Liver (tissue), 9 donors: ENCODE results near the gene TTLL3. TPM values are rescaled to one million over a fixed set of nuclear protein-coding genes. Genes with fewer than 3 reads are reported as not detected.

ENCODE experiments used
- DNase-seq: peaks from one replicate; pipeline ENCODE4 v3.0.0-alpha.2; 2017; ENCODE audit warnings: low spot score
- H3K27ac ChIP-seq, 2 donors: one replicate each; pipeline ENCODE4 v1.7.0; 2013; ENCODE audit warnings: inconsistent platforms in 2 of 2, low read length in 2 of 2, control low read depth in 1 of 2, low read depth in 1 of 2, mild to moderate bottlenecking in 1 of 2
- H3K27me3 ChIP-seq, 4 donors: one replicate each; pipeline versions ENCODE4 v1.6.1 to v1.7.0; 2013; ENCODE audit warnings: low read length in 3 of 4, inconsistent platforms in 1 of 4, mild to moderate bottlenecking in 1 of 4, moderate library complexity in 1 of 4; ENCODE audit not compliant: control insufficient read depth in 4 of 4, insufficient read depth in 4 of 4
- H3K36me3 ChIP-seq, 4 donors: one replicate each; pipeline versions ENCODE4 v1.6.1 to v1.7.0; 2013; ENCODE audit warnings: low read length in 3 of 4, mild to moderate bottlenecking in 3 of 4, low read depth in 1 of 4, moderate library complexity in 1 of 4; ENCODE audit not compliant: control insufficient read depth in 4 of 4, insufficient read depth in 3 of 4
- H3K4me1 ChIP-seq, 4 donors: one replicate each; pipeline versions ENCODE4 v1.6.1 to v1.7.0; 2013; ENCODE audit warnings: low read length in 3 of 4, mild to moderate bottlenecking in 3 of 4, moderate library complexity in 1 of 4; ENCODE audit not compliant: control insufficient read depth in 4 of 4, insufficient read depth in 4 of 4
- H3K4me3 ChIP-seq, 3 donors: one replicate each; pipeline versions ENCODE4 v1.6.1 to v1.7.0; 2013; ENCODE audit warnings: low read length in 3 of 3, control low read depth in 1 of 3, low read depth in 1 of 3, mild to moderate bottlenecking in 1 of 3
- H3K9ac ChIP-seq, 2 donors: one replicate each; pipeline ENCODE4 v1.7.0; 2013; ENCODE audit warnings: low read length in 2 of 2, mild to moderate bottlenecking in 2 of 2, moderate library complexity in 2 of 2, control low read depth in 1 of 2, low read depth in 1 of 2
- H3K9me3 ChIP-seq, 4 donors: one replicate each; pipeline versions ENCODE4 v1.6.1 to v1.7.0; 2013; ENCODE audit warnings: low read length in 3 of 4; ENCODE audit not compliant: control insufficient read depth in 4 of 4
- EGR1 ChIP-seq, 2 donors: IDR thresholded peaks; 2 replicates each; pipeline ENCODE4 v1.6.1; 2016 to 2018; ENCODE audit warnings: antibody characterized with exemption in 2 of 2, low read depth in 2 of 2
- FOXA1 ChIP-seq: IDR thresholded peaks from 2 replicates; pipeline ENCODE4 v1.6.1; 2016; ENCODE audit warnings: antibody characterized with exemption
- FOXA2 ChIP-seq: IDR thresholded peaks from 2 replicates; pipeline ENCODE4 v1.6.1; 2016; ENCODE audit warnings: antibody characterized with exemption
- GABPA ChIP-seq, 2 donors: IDR thresholded peaks in 1 of 2; conservative IDR thresholded peaks in 1 of 2; 2 replicates each; pipeline ENCODE4 v1.6.1; 2016; ENCODE audit warnings: antibody characterized with exemption in 2 of 2, mild to moderate bottlenecking in 1 of 2, moderate library complexity in 1 of 2
- HNF4A ChIP-seq, 2 donors: conservative IDR thresholded peaks; 2 replicates each; pipeline ENCODE4 v1.6.1; 2016; ENCODE audit warnings: antibody characterized with exemption in 2 of 2, mild to moderate bottlenecking in 2 of 2
- HNF4G ChIP-seq: IDR thresholded peaks from 2 replicates; pipeline ENCODE4 v1.6.1; 2016; ENCODE audit warnings: antibody characterized with exemption
- JUND ChIP-seq, 2 donors: IDR thresholded peaks; 2 replicates each; pipeline ENCODE4 v1.6.1; 2016; ENCODE audit warnings: antibody characterized with exemption in 2 of 2
- NR2F2 ChIP-seq: IDR thresholded peaks from 2 replicates; pipeline ENCODE4 v1.6.1; 2016; ENCODE audit warnings: antibody characterized with exemption
- RAD21 ChIP-seq, 2 donors: IDR thresholded peaks; 2 replicates each; pipeline ENCODE4 v1.6.1; 2016; ENCODE audit warnings: antibody characterized with exemption in 2 of 2, mild to moderate bottlenecking in 2 of 2
- RXRA ChIP-seq, 2 donors: IDR thresholded peaks; 2 replicates each; pipeline ENCODE4 v1.6.1; 2017 to 2018; ENCODE audit warnings: antibody characterized with exemption in 2 of 2, mild to moderate bottlenecking in 1 of 2
- SP1 ChIP-seq: IDR thresholded peaks from 2 replicates; pipeline ENCODE4 v1.6.1; 2018; ENCODE audit warnings: antibody characterized with exemption, mild to moderate bottlenecking
- TAF1 ChIP-seq: conservative IDR thresholded peaks from 2 replicates; pipeline ENCODE4 v1.6.1; 2016; ENCODE audit warnings: antibody characterized with exemption, mild to moderate bottlenecking
- YY1 ChIP-seq: IDR thresholded peaks from 2 replicates; pipeline ENCODE4 v1.6.1; 2016; ENCODE audit warnings: antibody characterized with exemption, mild to moderate bottlenecking
- WGBS: extraction: QIAGEN DNeasy Blood & Tissue Kit; methylation state at CpG from one replicate; pipeline ENCODE4 v1.1.7; 2013; 5-methylcytosine and 5-hydroxymethylcytosine counted together
- polyA plus RNA-seq, 2 donors: library from polyadenylated mRNA; stranded (reverse) in 1 of 2; unstranded in 1 of 2; fragments of 200-250 nt in 1 of 2; fragments of >200 nt in 1 of 2; fragmentation: Nextera tagmentation in 1 of 2; extraction: Ambion mirVana in 1 of 2; gene quantifications; one replicate each; pipeline versions ENCODE4 v1.2.1 to v1.2.3, GENCODE V29; 2013 to 2015
- total RNA-seq, 2 donors: library from RNA; depleted of rRNA; stranded (reverse); fragments of >200 nt; gene quantifications; one replicate each; pipeline ENCODE4 v1.2.3, GENCODE V29; 2014
- TF ChIP-seq, protein P1 (sequence below): fragments of 150-350 bp; IDR thresholded peaks from 2 replicates; pipeline ENCODE4 v1.5.1; 2017; ENCODE audit warnings: improper control_type of control experiment, low read depth, low read length; ENCODE audit not compliant: missing input control
- TF ChIP-seq, protein P2 (sequence below): IDR thresholded peaks from 2 replicates; pipeline ENCODE4 v1.6.1; 2016; ENCODE audit warnings: antibody characterized with exemption
- TF ChIP-seq, protein P3 (sequence below): IDR thresholded peaks from 2 replicates; pipeline ENCODE4 v1.6.1; 2016; ENCODE audit warnings: antibody characterized with exemption, mild to moderate bottlenecking
- TF ChIP-seq, protein P4 (sequence below): IDR thresholded peaks from 2 replicates; pipeline ENCODE4 v1.6.1; 2016; ENCODE audit warnings: antibody characterized with exemption
- TF ChIP-seq, protein P5 (sequence below): IDR thresholded peaks from 2 replicates; pipeline ENCODE4 v1.6.1; 2016; ENCODE audit warnings: antibody characterized with exemption
- donor health status: healthy.
- donor health status: healthy.
- donor health status: healthy.
- donor health status: healthy.
- donor health status: healthy.

The TTLL3 gene
- total and polyA plus RNA-seq, 4 donors: 2.8 to 19.6 (median 6.5) TPM

DNA sequence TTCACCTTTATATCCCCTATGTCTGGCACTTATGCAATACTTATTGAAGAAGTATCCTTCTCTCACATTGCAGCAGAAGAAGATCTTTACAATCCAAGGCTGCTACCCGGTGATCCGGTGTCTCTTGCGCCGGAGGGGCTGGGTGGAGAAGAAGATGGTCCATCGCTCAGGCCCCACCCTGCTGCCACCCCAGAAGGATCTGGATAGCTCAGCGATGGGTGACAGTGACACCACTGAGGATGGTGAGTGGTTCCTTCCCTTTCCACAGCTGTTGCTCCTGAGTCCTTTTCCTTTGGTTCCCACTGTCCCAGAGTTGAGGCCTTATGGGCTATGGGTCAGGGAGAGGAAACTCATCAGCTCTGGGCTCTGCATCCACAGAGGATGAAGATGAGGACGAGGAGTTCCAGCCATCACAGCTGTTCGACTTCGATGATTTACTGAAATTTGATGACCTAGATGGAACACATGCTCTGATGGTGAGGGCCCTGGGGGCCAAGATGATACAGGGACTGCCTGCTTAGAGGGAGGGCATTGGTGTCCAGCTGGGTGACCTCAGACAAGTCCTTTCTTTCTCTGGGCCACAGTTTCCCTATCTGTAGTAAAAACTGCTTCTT, 2.9 kb downstream of the TTLL3 start:
- WGBS: 96% methylated on average over 9 of the region's 9 CpGs
- no peak for TF ChIP-seq YY1
- no peak for TF ChIP-seq RAD21 (IDR thresholded peaks at IDR 0.05)
- no peak for TF ChIP-seq NR2F2
- TF ChIP-seq, protein P1, sequence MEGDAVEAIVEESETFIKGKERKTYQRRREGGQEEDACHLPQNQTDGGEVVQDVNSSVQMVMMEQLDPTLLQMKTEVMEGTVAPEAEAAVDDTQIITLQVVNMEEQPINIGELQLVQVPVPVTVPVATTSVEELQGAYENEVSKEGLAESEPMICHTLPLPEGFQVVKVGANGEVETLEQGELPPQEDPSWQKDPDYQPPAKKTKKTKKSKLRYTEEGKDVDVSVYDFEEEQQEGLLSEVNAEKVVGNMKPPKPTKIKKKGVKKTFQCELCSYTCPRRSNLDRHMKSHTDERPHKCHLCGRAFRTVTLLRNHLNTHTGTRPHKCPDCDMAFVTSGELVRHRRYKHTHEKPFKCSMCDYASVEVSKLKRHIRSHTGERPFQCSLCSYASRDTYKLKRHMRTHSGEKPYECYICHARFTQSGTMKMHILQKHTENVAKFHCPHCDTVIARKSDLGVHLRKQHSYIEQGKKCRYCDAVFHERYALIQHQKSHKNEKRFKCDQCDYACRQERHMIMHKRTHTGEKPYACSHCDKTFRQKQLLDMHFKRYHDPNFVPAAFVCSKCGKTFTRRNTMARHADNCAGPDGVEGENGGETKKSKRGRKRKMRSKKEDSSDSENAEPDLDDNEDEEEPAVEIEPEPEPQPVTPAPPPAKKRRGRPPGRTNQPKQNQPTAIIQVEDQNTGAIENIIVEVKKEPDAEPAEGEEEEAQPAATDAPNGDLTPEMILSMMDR: no peak
- TF ChIP-seq, protein P2, sequence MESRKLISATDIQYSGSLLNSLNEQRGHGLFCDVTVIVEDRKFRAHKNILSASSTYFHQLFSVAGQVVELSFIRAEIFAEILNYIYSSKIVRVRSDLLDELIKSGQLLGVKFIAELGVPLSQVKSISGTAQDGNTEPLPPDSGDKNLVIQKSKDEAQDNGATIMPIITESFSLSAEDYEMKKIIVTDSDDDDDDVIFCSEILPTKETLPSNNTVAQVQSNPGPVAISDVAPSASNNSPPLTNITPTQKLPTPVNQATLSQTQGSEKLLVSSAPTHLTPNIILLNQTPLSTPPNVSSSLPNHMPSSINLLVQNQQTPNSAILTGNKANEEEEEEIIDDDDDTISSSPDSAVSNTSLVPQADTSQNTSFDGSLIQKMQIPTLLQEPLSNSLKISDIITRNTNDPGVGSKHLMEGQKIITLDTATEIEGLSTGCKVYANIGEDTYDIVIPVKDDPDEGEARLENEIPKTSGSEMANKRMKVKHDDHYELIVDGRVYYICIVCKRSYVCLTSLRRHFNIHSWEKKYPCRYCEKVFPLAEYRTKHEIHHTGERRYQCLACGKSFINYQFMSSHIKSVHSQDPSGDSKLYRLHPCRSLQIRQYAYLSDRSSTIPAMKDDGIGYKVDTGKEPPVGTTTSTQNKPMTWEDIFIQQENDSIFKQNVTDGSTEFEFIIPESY: no peak
- no peak for TF ChIP-seq EGR1 (IDR thresholded peaks at IDR 0.05; ENCODE audit: low read depth in 2 of 2)
- TF ChIP-seq, protein P3, sequence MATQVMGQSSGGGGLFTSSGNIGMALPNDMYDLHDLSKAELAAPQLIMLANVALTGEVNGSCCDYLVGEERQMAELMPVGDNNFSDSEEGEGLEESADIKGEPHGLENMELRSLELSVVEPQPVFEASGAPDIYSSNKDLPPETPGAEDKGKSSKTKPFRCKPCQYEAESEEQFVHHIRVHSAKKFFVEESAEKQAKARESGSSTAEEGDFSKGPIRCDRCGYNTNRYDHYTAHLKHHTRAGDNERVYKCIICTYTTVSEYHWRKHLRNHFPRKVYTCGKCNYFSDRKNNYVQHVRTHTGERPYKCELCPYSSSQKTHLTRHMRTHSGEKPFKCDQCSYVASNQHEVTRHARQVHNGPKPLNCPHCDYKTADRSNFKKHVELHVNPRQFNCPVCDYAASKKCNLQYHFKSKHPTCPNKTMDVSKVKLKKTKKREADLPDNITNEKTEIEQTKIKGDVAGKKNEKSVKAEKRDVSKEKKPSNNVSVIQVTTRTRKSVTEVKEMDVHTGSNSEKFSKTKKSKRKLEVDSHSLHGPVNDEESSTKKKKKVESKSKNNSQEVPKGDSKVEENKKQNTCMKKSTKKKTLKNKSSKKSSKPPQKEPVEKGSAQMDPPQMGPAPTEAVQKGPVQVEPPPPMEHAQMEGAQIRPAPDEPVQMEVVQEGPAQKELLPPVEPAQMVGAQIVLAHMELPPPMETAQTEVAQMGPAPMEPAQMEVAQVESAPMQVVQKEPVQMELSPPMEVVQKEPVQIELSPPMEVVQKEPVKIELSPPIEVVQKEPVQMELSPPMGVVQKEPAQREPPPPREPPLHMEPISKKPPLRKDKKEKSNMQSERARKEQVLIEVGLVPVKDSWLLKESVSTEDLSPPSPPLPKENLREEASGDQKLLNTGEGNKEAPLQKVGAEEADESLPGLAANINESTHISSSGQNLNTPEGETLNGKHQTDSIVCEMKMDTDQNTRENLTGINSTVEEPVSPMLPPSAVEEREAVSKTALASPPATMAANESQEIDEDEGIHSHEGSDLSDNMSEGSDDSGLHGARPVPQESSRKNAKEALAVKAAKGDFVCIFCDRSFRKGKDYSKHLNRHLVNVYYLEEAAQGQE: no peak
- no peak for TF ChIP-seq RXRA (IDR thresholded peaks at IDR 0.05)
- no peak for TF ChIP-seq FOXA1
- TF ChIP-seq SP1: no peak
- TF ChIP-seq, protein P4, sequence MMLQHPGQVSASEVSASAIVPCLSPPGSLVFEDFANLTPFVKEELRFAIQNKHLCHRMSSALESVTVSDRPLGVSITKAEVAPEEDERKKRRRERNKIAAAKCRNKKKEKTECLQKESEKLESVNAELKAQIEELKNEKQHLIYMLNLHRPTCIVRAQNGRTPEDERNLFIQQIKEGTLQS: no peak
- TF ChIP-seq GABPA (IDR thresholded peaks at IDR 0.05 in 1 of 2, conservative IDR thresholded peaks at IDR 0.05 in 1 of 2): no peak
- TF ChIP-seq HNF4G: no peak
- TF ChIP-seq, protein P5, sequence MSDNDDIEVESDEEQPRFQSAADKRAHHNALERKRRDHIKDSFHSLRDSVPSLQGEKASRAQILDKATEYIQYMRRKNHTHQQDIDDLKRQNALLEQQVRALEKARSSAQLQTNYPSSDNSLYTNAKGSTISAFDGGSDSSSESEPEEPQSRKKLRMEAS: no peak
- TF ChIP-seq JUND (IDR thresholded peaks at IDR 0.05): no peak
- TF ChIP-seq TAF1: no peak
- no peak for TF ChIP-seq HNF4A (conservative IDR thresholded peaks at IDR 0.05)
- no peak for TF ChIP-seq FOXA2

More for the DNA sequence above, 2.9 kb downstream of the TTLL3 start:
- no peaks in the 10 kb centered on the region for H3K9me3 ChIP-seq
- DNase-seq: no peak
- no peaks in the 10 kb centered on the region for H3K27me3 ChIP-seq
- peaks cover 0 to 13% (median 7%) of the 10 kb centered on the region in 4 donors for H3K4me1 ChIP-seq
- H3K36me3 ChIP-seq: peaks cover 0 to 2% (median 0%) of the 10 kb centered on the region in 4 donors
- H3K27ac ChIP-seq: no peak overlapping the region
- no peak overlapping the region for H3K9ac ChIP-seq
- no peak overlapping the region for H3K4me3 ChIP-seq
